IPS-18c (cell line): ENCODE measurements around the gene TTC28.
"Not testable (repeated sequence)": the region's sequence is repeated elsewhere in the genome, so short reads cannot be mapped to it uniquely, and the experiment has no call there.

Source experiments
- H3K4me3 ChIP-seq: 2 replicates; pipeline ENCODE4 v1.7.0; 2013; ENCODE audit warnings: low read depth, mild to moderate bottlenecking, low read length, moderate library complexity; ENCODE audit not compliant: insufficient read depth
- H3K9me3 ChIP-seq: one replicate; pipeline ENCODE4 v1.6.1; 2013; ENCODE audit warnings: mild to moderate bottlenecking, low read length, moderate library complexity; ENCODE audit not compliant: control insufficient read depth, insufficient read depth

The TTC28 gene

GRCh38 chr22:28481725-28482124, 197.9 kb downstream of the TTC28 start:
- no peaks in the 10 kb centered on the region for H3K9me3 ChIP-seq
- H3K4me3 ChIP-seq = no peak overlapping the region

- Histone ChIP-seq H3K9me3 (no peaks in the 10 kb centered on the region), H3K4me3 (no peak overlapping the region)
These were observed 199.5 kb downstream of the TTC28 start for GRCh38 chr22:28480000-28480715.

GRCh38 chr22:28478564-28478963, 201.1 kb downstream of the TTC28 start:
- no peak overlapping the region for H3K4me3 ChIP-seq
- H3K9me3 ChIP-seq = no peaks in the 10 kb centered on the region

GRCh38 chr22:28477556-28477955, 202.1 kb downstream of the TTC28 start:
- Histone ChIP-seq H3K4me3 (no peak overlapping the region), H3K9me3 (no peaks in the 10 kb centered on the region)

GRCh38 chr22:28474330-28474729, 205.3 kb downstream of the TTC28 start:
- Histone ChIP-seq H3K4me3 (no peak overlapping the region), H3K9me3 (no peaks in the 10 kb centered on the region)

- H3K9me3 ChIP-seq = no peaks in the 10 kb centered on the region
- H3K4me3 ChIP-seq = no peak overlapping the region
These were observed 206.4 kb downstream of the TTC28 start for GRCh38 chr22:28473258-28473657.

- not testable (repeated sequence) for H3K9me3 ChIP-seq, H3K4me3 ChIP-seq
These were observed 212.6 kb downstream of the TTC28 start for GRCh38 chr22:28467055-28467454.

GRCh38 chr22:28466399-28466798, 213.2 kb downstream of the TTC28 start:
- Histone ChIP-seq H3K4me3 (no peak overlapping the region), H3K9me3 (no peaks in the 10 kb centered on the region)

- no peaks in the 10 kb centered on the region for H3K9me3 ChIP-seq
- no peak overlapping the region for H3K4me3 ChIP-seq
These were observed 213.8 kb downstream of the TTC28 start for GRCh38 chr22:28465841-28466240.

- Histone ChIP-seq H3K9me3 (no peaks in the 10 kb centered on the region), H3K4me3 (no peak overlapping the region)
These were observed 215.5 kb downstream of the TTC28 start for GRCh38 chr22:28464127-28464526.

- not testable (repeated sequence) for H3K9me3 ChIP-seq, H3K4me3 ChIP-seq
These were observed 216.2 kb downstream of the TTC28 start for GRCh38 chr22:28463408-28463807.

GRCh38 chr22:28462901-28463300, 216.7 kb downstream of the TTC28 start:
- Histone ChIP-seq H3K9me3 (no peaks in the 10 kb centered on the region), H3K4me3 (no peak overlapping the region)

- H3K4me3 ChIP-seq = no peak overlapping the region
- H3K9me3 ChIP-seq = no peaks in the 10 kb centered on the region
These were observed 217.6 kb downstream of the TTC28 start for GRCh38 chr22:28462041-28462440.

GRCh38 chr22:28454431-28455064, 225.1 kb downstream of the TTC28 start:
- Histone ChIP-seq H3K9me3 (no peaks in the 10 kb centered on the region), H3K4me3 (no peak overlapping the region)

- Histone ChIP-seq H3K4me3 (no peak overlapping the region), H3K9me3 (no peaks in the 10 kb centered on the region)
These were observed 229.5 kb downstream of the TTC28 start for GRCh38 chr22:28450109-28450508.

- H3K9me3 ChIP-seq = no peaks in the 10 kb centered on the region
These were observed 230.6 kb downstream of the TTC28 start for GRCh38 chr22:28449041-28449440.

GRCh38 chr22:28448625-28449024, 231.0 kb downstream of the TTC28 start:
- H3K4me3 ChIP-seq = no peak overlapping the region
- H3K9me3 ChIP-seq = no peaks in the 10 kb centered on the region

More at GRCh38 chr22:28449041-28449440, 230.6 kb downstream of the TTC28 start:
- H3K4me3 ChIP-seq = no peak overlapping the region

GRCh38 chr22:28444659-28445058, 235.0 kb downstream of the TTC28 start:
- Histone ChIP-seq H3K9me3 (no peaks in the 10 kb centered on the region), H3K4me3 (no peak overlapping the region)

- H3K9me3 ChIP-seq = no peaks in the 10 kb centered on the region
- peak overlapping the region; percentile 68; the same call in 1 of the 2 replicates for H3K4me3 ChIP-seq
These were observed 236.1 kb downstream of the TTC28 start for GRCh38 chr22:28443526-28443876.
